ENCODE results near the gene HOXB1.

DNA sequence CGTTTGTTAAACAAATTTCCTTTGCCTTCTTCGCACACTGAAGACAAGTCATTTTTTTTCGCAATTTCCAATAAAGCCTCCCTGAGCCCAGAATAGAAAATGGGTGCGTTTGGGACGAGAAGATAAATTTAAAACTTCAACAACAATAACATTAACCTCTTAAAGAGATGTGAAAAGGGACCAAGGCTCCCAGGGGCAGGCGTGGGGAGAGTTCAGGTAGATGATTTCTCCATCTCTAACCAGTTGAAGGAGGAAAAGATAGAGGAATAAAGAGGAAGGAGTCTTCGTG, 48.6 kb upstream of the HOXB1 start:
- TF ChIP-seq, protein P1, sequence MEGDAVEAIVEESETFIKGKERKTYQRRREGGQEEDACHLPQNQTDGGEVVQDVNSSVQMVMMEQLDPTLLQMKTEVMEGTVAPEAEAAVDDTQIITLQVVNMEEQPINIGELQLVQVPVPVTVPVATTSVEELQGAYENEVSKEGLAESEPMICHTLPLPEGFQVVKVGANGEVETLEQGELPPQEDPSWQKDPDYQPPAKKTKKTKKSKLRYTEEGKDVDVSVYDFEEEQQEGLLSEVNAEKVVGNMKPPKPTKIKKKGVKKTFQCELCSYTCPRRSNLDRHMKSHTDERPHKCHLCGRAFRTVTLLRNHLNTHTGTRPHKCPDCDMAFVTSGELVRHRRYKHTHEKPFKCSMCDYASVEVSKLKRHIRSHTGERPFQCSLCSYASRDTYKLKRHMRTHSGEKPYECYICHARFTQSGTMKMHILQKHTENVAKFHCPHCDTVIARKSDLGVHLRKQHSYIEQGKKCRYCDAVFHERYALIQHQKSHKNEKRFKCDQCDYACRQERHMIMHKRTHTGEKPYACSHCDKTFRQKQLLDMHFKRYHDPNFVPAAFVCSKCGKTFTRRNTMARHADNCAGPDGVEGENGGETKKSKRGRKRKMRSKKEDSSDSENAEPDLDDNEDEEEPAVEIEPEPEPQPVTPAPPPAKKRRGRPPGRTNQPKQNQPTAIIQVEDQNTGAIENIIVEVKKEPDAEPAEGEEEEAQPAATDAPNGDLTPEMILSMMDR (IDR thresholded peaks at IDR 0.05): no peak
- peak; percentile 79 for TF ChIP-seq EZH2 (IDR thresholded peaks at IDR 0.05)
